K562 (cell line): ENCODE measurements around the gene NBEA. TPM values are rescaled to one million over a fixed set of nuclear protein-coding genes. Genes with fewer than 3 reads are reported as not detected.

Experiments
- ATAC-seq: fragments of 200-7000 bp; cut with Tn5 transposase; 3 replicates; pipeline ENCODE4 v1.9.1; 2020; ENCODE audit warnings: moderate library complexity
- BruUV-seq: library from RNA; stranded (reverse); fragments of 400-500 nt; replicated peaks from 2 replicates; lab custom pipeline; 2021; lab: Mats Ljungman, UMichigan
- CTCF ChIA-PET: fragments of 300-600 bp; formaldehyde crosslinking; extraction: SDS; loops from one replicate; lab custom pipeline; 2021; ENCODE audit warnings: low intra/inter-chr PET ratio; lab: Yijun Ruan, JAX
- POLR2A ChIA-PET: fragments of 300-600, 350-650 bp; sonication (Branson Sonifier 250); formaldehyde crosslinking; extraction: SDS; loops from one replicate; lab custom pipeline; 2021; ENCODE audit warnings: antibody characterized with exemption, inconsistent platforms; lab: Yijun Ruan, JAX
- DNase-seq, 4 experiments: peaks; one replicate each; pipeline versions ENCODE4 v3.0.0 to v3.0.0-alpha.2; 2011 to 2018; ENCODE audit warnings: low spot score in 3 of 4, mixed read lengths in 3 of 4; ENCODE audit errors: extremely low read depth in 1 of 4
- FAIRE-seq: peaks from 2 replicates; lab custom pipeline; 2011; peaks lifted over from hg19 to GRCh38; lab: Jason Lieb, UNC
- H2AFZ ChIP-seq: 2 replicates; pipeline ENCODE4 v1.6.0; 2011; ENCODE audit warnings: low read depth, low read length, control low read depth, inconsistent platforms
- H3K27ac ChIP-seq: fragments of 200-600 bp; 3 replicates; pipeline ENCODE4 v1.8.0; 2011; ENCODE audit warnings: low read depth, mild to moderate bottlenecking, control low read depth, inconsistent platforms, low read length, moderate library complexity, mixed read lengths; ENCODE audit errors: extremely low read depth
- H3K27me3 ChIP-seq, 2 experiments: fragments of 300-600 bp in 1 of 2; 2 replicates in 1 of 2; 3 replicates in 1 of 2; pipeline versions ENCODE4 v1.6.0 to v1.8.0; 2011; ENCODE audit warnings: inconsistent platforms in 2 of 2, low read length in 2 of 2, mild to moderate bottlenecking in 1 of 2, mixed read lengths in 1 of 2, moderate library complexity in 1 of 2; ENCODE audit not compliant: control insufficient read depth in 2 of 2, insufficient read depth in 2 of 2
- H3K36me3 ChIP-seq: fragments of 300-600 bp; 3 replicates; pipeline ENCODE4 v1.8.0; 2011; ENCODE audit warnings: mild to moderate bottlenecking, low read length, inconsistent platforms; ENCODE audit not compliant: control insufficient read depth, insufficient read depth
- H3K4me1 ChIP-seq, 2 experiments: fragments of 200-600 bp in 1 of 2; replicated peaks in 1 of 2; 2 replicates in 1 of 2; 3 replicates in 1 of 2; pipeline versions ENCODE4 v1.5.1 to v1.8.0; 2011; ENCODE audit warnings: inconsistent platforms in 2 of 2, low read length in 2 of 2, mild to moderate bottlenecking in 1 of 2, mixed read lengths in 1 of 2, moderate library complexity in 1 of 2; ENCODE audit not compliant: control insufficient read depth in 2 of 2, insufficient read depth in 2 of 2
- H3K4me2 ChIP-seq: 2 replicates; pipeline ENCODE4 v1.6.1; 2011; ENCODE audit warnings: low read length, control low read depth, inconsistent platforms, mixed read lengths; ENCODE audit not compliant: insufficient read depth
- H3K4me3 ChIP-seq: fragments of 200-600 bp; sonication (generic), shearing (Covaris generic); 2 replicates; pipeline ENCODE4 v1.5.1; 2016; ENCODE audit warnings: control low read depth, inconsistent platforms
- H3K79me2 ChIP-seq: fragments of 200-600 bp; 3 replicates; pipeline ENCODE4 v1.8.0; 2011; ENCODE audit warnings: low read length, inconsistent platforms; ENCODE audit not compliant: control insufficient read depth, insufficient read depth
- H3K9ac ChIP-seq, 2 experiments: 2 replicates each; pipeline versions ENCODE4 v1.6.0 to v1.6.1; 2011; ENCODE audit warnings: low read depth in 2 of 2, low read length in 2 of 2, control low read depth in 1 of 2, inconsistent platforms in 1 of 2, mild to moderate bottlenecking in 1 of 2, mixed read lengths in 1 of 2; ENCODE audit not compliant: insufficient read depth in 1 of 2
- H3K9me1 ChIP-seq: one replicate; pipeline ENCODE4 v1.6.0; 2011; ENCODE audit warnings: inconsistent platforms, mild to moderate bottlenecking, low read length, moderate library complexity; ENCODE audit not compliant: control insufficient read depth, insufficient read depth
- H3K9me3 ChIP-seq: replicated peaks from 2 replicates; pipeline ENCODE4 v1.5.1; 2011; ENCODE audit warnings: low read depth, low read length, inconsistent platforms; ENCODE audit not compliant: control insufficient read depth, insufficient read depth
- H4K20me1 ChIP-seq: replicated peaks from 2 replicates; pipeline ENCODE4 v1.6.1; 2011; ENCODE audit warnings: low read length, inconsistent platforms, mixed read lengths; ENCODE audit not compliant: control insufficient read depth, insufficient read depth
- CCNT2 ChIP-seq: IDR thresholded peaks from 2 replicates; pipeline ENCODE4 v1.6.1; 2011; ENCODE audit warnings: borderline replicate concordance, low read depth, mild to moderate bottlenecking, moderate library complexity, mixed read lengths, low read length; ENCODE audit not compliant: insufficient read length; ENCODE audit errors: extremely low read depth
- E4F1 ChIP-seq: fragments of 250-450 bp; sonication (Bioruptor Pico); IDR thresholded peaks from 2 replicates; pipeline ENCODE4 v1.5.0; 2021; ENCODE audit warnings: mild to moderate bottlenecking, borderline replicate concordance
- ETS2 ChIP-seq: IDR thresholded peaks from 2 replicates; pipeline ENCODE4 v1.6.1; 2016; ENCODE audit warnings: borderline replicate concordance, missing genetic modification characterization, mild to moderate bottlenecking, moderate library complexity, missing compliant biosample characterization; ENCODE audit not compliant: poor library complexity, severe bottlenecking
- KDM2B ChIP-seq: fragments of 250-450 bp; sonication (Bioruptor Pico); IDR thresholded peaks from 2 replicates; pipeline ENCODE4 v1.8.0; 2021; ENCODE audit warnings: mild to moderate bottlenecking, moderate library complexity
- NFIX ChIP-seq: fragments of 250-450 bp; sonication (Bioruptor Pico); IDR thresholded peaks from 2 replicates; pipeline ENCODE4 v1.4.0; 2020; ENCODE audit warnings: low read depth, mild to moderate bottlenecking, moderate library complexity
- NR0B1 ChIP-seq: fragments of 450-650 bp; IDR thresholded peaks from one replicate; pipeline ENCODE4 v1.6.1; 2018; ENCODE audit warnings: mild to moderate bottlenecking, moderate library complexity; ENCODE audit not compliant: partially characterized antibody
- NR3C1 ChIP-seq: sonication (generic); formaldehyde crosslinking; IDR thresholded peaks from 2 replicates; pipeline ENCODE4 v1.8.1; 2022; ENCODE audit warnings: missing genetic modification reagents
- ZC3H4 ChIP-seq: sonication (generic); formaldehyde crosslinking; IDR thresholded peaks from 2 replicates; pipeline ENCODE4 v1.9.0; 2021; ENCODE audit warnings: missing genetic modification reagents, borderline replicate concordance
- ZNF165 ChIP-seq: fragments of 250-450 bp; sonication (Bioruptor Pico); IDR thresholded peaks from 2 replicates; pipeline ENCODE4 v1.4.0; 2020; ENCODE audit warnings: borderline replicate concordance
- ZNF316 ChIP-seq: fragments of 450-650 bp; IDR thresholded peaks from 2 replicates; pipeline ENCODE4 v1.6.1; 2016
- ZNF57 ChIP-seq: fragments of 450-650 bp; formaldehyde crosslinking; IDR thresholded peaks from 2 replicates; pipeline ENCODE4 v1.4.0; 2020; ENCODE audit warnings: mild to moderate bottlenecking, moderate library complexity
- WGBS: fragments of 100-300 bp; shearing (Covaris generic); methylation state at CpG from one replicate; pipeline ENCODE4 v1.1.6; 2016; ENCODE audit warnings: low coverage, mixed read lengths; ENCODE audit not compliant: insufficient coverage; ENCODE audit errors: missing lambda C conversion rate; 5-methylcytosine and 5-hydroxymethylcytosine counted together
- in situ Hi-C: fragments of 300-500 bp; cut with MboI; formaldehyde crosslinking; loops from 4 replicates; pipeline ENCODE4 v1.15.0; 2018; ENCODE audit warnings: inconsistent platforms, mixed read lengths
- intact Hi-C: fragments of 100-400 bp; cut with micrococcal nuclease; formaldehyde crosslinking; loops from 2 replicates; pipeline ENCODE4 v1.14.2; 2022
- polyA plus RNA-seq, 8 experiments: library from polyadenylated mRNA; depleted of rRNA in 4 of 8; stranded (reverse) in 5 of 8; unstranded in 3 of 8; fragments of >200 nt; fragmentation: Nextera tagmentation in 2 of 8; fragmentation: Illumina TruSeq in 1 of 8; extraction: Ambion mirVana in 2 of 8; extraction: Trizol in 1 of 8; gene quantifications; 2 replicates each; pipeline versions ENCODE4 v1.2.1 to v1.2.3, GENCODE V29; 2011 to 2014; ENCODE audit warnings: inconsistent platforms in 1 of 8, missing spikeins in 1 of 8
- total RNA-seq, 7 experiments: library from RNA; depleted of rRNA in 6 of 7; stranded (reverse); fragments of >200 nt in 6 of 7; fragmentation: Illumina TruSeq in 2 of 7; extraction: Trizol in 2 of 7; gene quantifications; 2 replicates each; pipeline versions ENCODE4 v1.2.1 to v1.2.3, GENCODE V29; 2011 to 2021; ENCODE audit warnings: low replicate concordance in 1 of 7
- TF ChIP-seq, protein P1 (sequence below): sonication (generic); formaldehyde crosslinking; IDR thresholded peaks from 2 replicates; pipeline ENCODE4 v1.4.0; 2020; ENCODE audit warnings: mild to moderate bottlenecking, missing genetic modification reagents

The NBEA gene
- total and polyA plus RNA-seq, 9 of the 15 experiments (the other 6 are each of a cell fraction or from before 2014, with no cell fraction given): 0.03 to 0.94 (median 0.05) TPM; not detected in 2

- no peak for TF ChIP-seq KDM2B (CRISPR knock-in tag)
These were observed 748.6 kb downstream of the NBEA start (continued) for GRCh38 chr13:35690581-35691207.

GRCh38 chr13:35693134-35693784 is 751.2 kb downstream of the NBEA start:
- H3K4me2 ChIP-seq: no peak overlapping the region
- no peak for ATAC-seq
- POLR2A ChIA-PET: interaction anchor here (0.7 kb wide), 1 partner anchor 1670 kb away, joined by 3 read pairs; no protein-coding TSS in a partner anchor
- no peaks in the 10 kb centered on the region for H3K79me2 ChIP-seq
- no peak overlapping the region for H3K4me3 ChIP-seq
- no peaks in the 10 kb centered on the region for H3K9me3 ChIP-seq
- DNase-seq: no peak
- CTCF ChIA-PET: no interaction called here
- FAIRE-seq: no peak
- TF ChIP-seq NR3C1 (CRISPR knock-in tag): no peak
- TF ChIP-seq NFIX (CRISPR knock-in tag): no peak
- no peak for TF ChIP-seq CCNT2
- TF ChIP-seq E4F1 (CRISPR knock-in tag): no peak
- TF ChIP-seq ZNF165 (CRISPR knock-in tag): no peak
- no peak for TF ChIP-seq ZNF316
- TF ChIP-seq ZNF57 (CRISPR knock-in tag): no peak
- TF ChIP-seq, protein P1, sequence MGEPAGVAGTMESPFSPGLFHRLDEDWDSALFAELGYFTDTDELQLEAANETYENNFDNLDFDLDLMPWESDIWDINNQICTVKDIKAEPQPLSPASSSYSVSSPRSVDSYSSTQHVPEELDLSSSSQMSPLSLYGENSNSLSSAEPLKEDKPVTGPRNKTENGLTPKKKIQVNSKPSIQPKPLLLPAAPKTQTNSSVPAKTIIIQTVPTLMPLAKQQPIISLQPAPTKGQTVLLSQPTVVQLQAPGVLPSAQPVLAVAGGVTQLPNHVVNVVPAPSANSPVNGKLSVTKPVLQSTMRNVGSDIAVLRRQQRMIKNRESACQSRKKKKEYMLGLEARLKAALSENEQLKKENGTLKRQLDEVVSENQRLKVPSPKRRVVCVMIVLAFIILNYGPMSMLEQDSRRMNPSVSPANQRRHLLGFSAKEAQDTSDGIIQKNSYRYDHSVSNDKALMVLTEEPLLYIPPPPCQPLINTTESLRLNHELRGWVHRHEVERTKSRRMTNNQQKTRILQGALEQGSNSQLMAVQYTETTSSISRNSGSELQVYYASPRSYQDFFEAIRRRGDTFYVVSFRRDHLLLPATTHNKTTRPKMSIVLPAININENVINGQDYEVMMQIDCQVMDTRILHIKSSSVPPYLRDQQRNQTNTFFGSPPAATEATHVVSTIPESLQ (CRISPR knock-in tag): no peak
- TF ChIP-seq NR0B1: no peak
- no peak for TF ChIP-seq ZC3H4 (CRISPR knock-in tag)
- TF ChIP-seq ETS2: no peak
- H3K9me1 ChIP-seq: no peaks in the 10 kb centered on the region
- H3K9ac ChIP-seq: no peak overlapping the region
- 2% methylated on average over 6 of the region's 9 CpGs for WGBS
- H3K4me1 ChIP-seq: no peaks in the 10 kb centered on the region
- H4K20me1 ChIP-seq: no peaks in the 10 kb centered on the region
- H3K36me3 ChIP-seq: no peaks in the 10 kb centered on the region
- no TSS peak for BruUV-seq
- H2AFZ ChIP-seq: no peak overlapping the region
- no peak overlapping the region for H3K27ac ChIP-seq
- no peaks in the 10 kb centered on the region for H3K27me3 ChIP-seq
- in situ Hi-C loops: no loop called here
- intact Hi-C loops: no loop called here
